Measurements from ENCODE around the gene NLRP6. TPM values are rescaled to one million over a fixed set of nuclear protein-coding genes. Genes with fewer than 3 reads are reported as not detected.

Gene NLRP6
- total RNA-seq, 1 donor from 2014 or later: 1.7 TPM

DNA sequence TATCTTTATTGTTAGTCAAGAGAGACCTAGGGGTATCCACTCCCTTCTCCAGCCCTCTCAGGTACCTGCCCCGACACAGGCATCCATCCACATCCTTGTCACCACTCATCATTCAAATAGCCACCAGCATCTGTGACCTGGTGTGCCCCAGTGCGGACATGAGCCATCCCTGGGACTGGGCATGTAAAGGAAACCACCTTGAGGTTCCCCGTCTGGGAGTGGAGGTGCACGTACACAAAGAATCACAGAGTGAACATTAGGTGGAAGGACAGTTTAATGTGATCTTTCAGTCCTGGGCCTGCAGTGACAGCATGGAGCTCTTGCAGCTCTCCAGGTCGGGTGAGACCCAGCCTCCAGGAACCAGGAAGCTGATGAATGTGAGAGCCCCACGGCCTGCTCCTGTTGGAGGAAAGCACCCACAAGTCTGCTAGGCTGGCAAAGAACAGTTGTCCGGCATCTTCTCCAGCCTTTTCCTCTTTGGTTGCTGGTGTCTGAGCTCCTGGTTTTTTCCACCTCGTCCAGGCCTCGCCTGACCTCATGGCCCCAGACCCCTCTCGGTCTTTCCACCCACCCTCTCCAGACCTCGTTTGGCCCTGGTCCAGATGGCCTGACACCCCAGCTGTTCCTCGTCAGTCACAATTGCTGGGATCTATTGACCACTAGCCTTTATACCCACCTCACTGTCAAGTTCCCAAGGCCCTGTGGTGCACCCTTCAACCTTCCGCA, 24.9 kb upstream of the NLRP6 start:
- Histone ChIP-seq H3K4me3 (no peak overlapping the region), H3K27ac (no peak overlapping the region), H3K36me3 (peaks cover 50% of the 10 kb centered on the region), H3K27me3 (no peaks in the 10 kb centered on the region), H3K4me1 (no peaks in the 10 kb centered on the region), H3K9me3 (no peaks in the 10 kb centered on the region)
- no peak for DNase-seq
- intact Hi-C loops (cut with DNase I): no loop called here
- TF ChIP-seq, protein P1, sequence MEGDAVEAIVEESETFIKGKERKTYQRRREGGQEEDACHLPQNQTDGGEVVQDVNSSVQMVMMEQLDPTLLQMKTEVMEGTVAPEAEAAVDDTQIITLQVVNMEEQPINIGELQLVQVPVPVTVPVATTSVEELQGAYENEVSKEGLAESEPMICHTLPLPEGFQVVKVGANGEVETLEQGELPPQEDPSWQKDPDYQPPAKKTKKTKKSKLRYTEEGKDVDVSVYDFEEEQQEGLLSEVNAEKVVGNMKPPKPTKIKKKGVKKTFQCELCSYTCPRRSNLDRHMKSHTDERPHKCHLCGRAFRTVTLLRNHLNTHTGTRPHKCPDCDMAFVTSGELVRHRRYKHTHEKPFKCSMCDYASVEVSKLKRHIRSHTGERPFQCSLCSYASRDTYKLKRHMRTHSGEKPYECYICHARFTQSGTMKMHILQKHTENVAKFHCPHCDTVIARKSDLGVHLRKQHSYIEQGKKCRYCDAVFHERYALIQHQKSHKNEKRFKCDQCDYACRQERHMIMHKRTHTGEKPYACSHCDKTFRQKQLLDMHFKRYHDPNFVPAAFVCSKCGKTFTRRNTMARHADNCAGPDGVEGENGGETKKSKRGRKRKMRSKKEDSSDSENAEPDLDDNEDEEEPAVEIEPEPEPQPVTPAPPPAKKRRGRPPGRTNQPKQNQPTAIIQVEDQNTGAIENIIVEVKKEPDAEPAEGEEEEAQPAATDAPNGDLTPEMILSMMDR (IDR thresholded peaks at IDR 0.05): no peak
- no peak for ATAC-seq

DNA sequence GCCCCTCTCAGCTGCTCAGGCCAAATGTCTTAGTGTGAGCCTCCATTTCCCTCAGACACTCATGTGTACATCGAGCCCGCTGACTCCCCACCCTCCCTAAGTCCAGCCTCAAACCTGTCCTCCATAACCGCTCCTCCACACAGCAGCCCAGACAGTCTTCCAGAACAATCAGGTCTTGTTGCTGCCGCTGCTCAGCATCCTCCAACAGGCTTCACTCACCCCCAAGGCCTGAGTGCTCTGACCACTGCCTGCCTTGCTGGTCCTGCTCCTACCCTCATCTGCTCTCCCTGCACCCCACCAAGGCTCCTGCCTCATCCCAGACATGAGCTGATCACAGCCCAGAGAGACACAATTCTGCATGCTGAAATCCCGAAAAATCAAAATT, 24.3 kb upstream of the NLRP6 start:
- no peak overlapping the region for H3K4me3 ChIP-seq
- H3K9me3 ChIP-seq: no peaks in the 10 kb centered on the region
- no peak for ATAC-seq
- TF ChIP-seq, protein P1 (IDR thresholded peaks at IDR 0.05): no peak
- H3K36me3 ChIP-seq: peaks cover 45% of the 10 kb centered on the region
- no peak overlapping the region for H3K27ac ChIP-seq
- H3K4me1 ChIP-seq: no peaks in the 10 kb centered on the region
- DNase-seq: no peak
- intact Hi-C loops (cut with DNase I): no loop called here
- no peaks in the 10 kb centered on the region for H3K27me3 ChIP-seq

DNA sequence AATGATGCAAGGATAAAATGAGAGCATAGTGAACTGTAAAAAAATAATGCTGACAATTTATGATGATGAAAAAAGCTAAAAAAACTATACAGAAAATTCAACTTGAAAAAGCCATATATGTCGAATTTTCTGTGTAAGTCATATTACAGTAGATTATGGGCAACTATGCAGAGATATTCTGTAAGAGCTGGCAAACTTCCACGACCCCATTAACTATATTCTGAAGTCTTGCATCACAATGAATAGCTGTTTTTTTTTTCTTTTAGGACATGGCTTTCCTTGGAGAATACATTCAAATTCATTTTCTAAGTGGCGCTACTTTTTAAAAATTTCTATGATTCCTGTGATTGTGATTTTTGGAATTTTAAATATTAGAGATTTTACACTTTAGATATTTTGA, 23.0 kb upstream of the NLRP6 start:
- no peak for DNase-seq
- intact Hi-C loops (cut with DNase I): no loop called here
- no peak overlapping the region for H3K4me3 ChIP-seq
- H3K36me3 ChIP-seq: peaks cover 34% of the 10 kb centered on the region
- ATAC-seq: no peak
- H3K27ac ChIP-seq: no peak overlapping the region
- no peaks in the 10 kb centered on the region for H3K9me3 ChIP-seq
- TF ChIP-seq, protein P1 (IDR thresholded peaks at IDR 0.05): no peak
- H3K27me3 ChIP-seq: no peaks in the 10 kb centered on the region
- no peaks in the 10 kb centered on the region for H3K4me1 ChIP-seq

DNA sequence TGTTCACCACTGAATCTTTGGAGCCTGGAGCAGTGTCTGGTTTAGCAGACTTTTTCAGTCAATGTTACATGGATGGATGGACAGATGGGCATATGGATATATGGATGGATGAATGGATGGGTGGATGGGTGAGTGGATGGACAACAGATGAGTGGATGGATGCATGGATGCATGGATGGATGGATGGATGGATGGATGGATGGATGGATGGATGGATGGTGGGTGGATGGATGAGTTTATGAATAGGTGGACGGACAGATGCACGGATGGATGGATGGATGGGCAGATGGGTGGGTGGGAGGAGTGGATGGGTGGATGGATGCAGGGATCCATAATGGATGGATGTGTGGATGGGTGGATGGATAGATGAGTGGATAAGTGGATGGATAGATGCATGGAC, 22.4 kb upstream of the NLRP6 start:
- TF ChIP-seq, protein P1 (IDR thresholded peaks at IDR 0.05): no peak
- H3K4me1 ChIP-seq: no peaks in the 10 kb centered on the region
- DNase-seq (no peak), ATAC-seq (no peak)
- no peak overlapping the region for H3K27ac ChIP-seq
- H3K36me3 ChIP-seq: peaks cover 28% of the 10 kb centered on the region
- no peaks in the 10 kb centered on the region for H3K27me3 ChIP-seq
- no peak overlapping the region for H3K4me3 ChIP-seq
- intact Hi-C loops (cut with DNase I): no loop called here
- H3K9me3 ChIP-seq: no peaks in the 10 kb centered on the region

DNA sequence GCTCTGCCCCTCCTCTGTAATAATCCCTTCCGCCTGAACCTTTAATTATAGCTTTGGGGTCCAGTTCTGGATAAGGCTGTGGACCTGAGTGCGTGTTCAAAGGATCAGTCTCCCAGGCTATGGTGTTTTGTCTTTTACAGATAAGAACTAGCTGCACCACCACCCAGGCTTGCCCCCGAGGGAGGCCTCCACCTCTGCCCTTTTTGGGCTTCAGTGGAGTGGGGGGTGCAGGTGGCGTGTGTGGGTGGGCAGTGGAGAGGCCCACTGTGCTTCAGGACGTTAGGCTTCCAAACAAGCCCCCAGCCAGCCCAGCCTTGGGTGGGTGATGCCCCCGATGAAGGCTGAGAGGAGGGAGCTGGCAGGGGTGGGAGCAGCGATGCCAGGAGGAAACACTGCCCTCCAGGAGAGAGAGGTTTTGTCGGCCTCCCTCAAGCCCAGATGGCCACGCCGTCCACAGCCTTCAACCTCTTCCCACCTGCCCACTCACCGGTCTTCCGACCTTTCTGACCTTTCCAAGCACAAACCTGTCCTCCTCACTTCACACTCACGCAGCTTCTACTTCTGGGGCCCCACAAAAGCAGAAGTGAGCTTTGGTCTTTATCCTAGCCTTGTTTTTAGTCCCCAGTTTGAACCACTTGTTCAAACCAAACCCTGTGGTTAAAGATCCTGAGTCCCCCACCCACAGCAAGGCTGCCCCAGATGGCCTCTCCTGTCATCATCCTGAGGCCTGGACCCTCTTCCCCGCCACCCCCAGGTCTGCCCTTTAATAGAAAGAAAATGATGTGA, 21.1 kb upstream of the NLRP6 start:
- intact Hi-C loops (cut with DNase I): no loop called here
- ATAC-seq (no peak), DNase-seq (no peak)
- H3K9me3 ChIP-seq: no peaks in the 10 kb centered on the region
- H3K36me3 ChIP-seq: peaks cover 14% of the 10 kb centered on the region
- H3K27ac ChIP-seq: no peak overlapping the region
- TF ChIP-seq, protein P1 (IDR thresholded peaks at IDR 0.05): no peak
- H3K27me3 ChIP-seq: no peaks in the 10 kb centered on the region
- H3K4me3 ChIP-seq: no peak overlapping the region
- H3K4me1 ChIP-seq: no peaks in the 10 kb centered on the region

All from upper lobe of right lung (tissue), 1 donor.